ENCODE data around the gene F2R. TPM values are rescaled to one million over a fixed set of nuclear protein-coding genes. Genes with fewer than 3 reads are reported as not detected.

The F2R gene
- total and polyA plus RNA-seq, 2 of the 8 experiments (the other 6 are each of a cell fraction or from before 2014, with no cell fraction given), result 23.8 to 29.1 TPM

- TF ChIP-seq SIN3A (conservative IDR thresholded peaks at IDR 0.05 in 1 of 2, IDR thresholded peaks at IDR 0.05 in 1 of 2; ENCODE audit: low read depth in 1 of 2, low read length in 2 of 2), result no peak
- TF ChIP-seq SAP30 (IDR thresholded peaks at IDR 0.05; ENCODE audit: insufficient read depth, insufficient replicate concordance, low read length), result no peak
These were observed 48.4 kb upstream of the F2R start (continued) for GRCh38 chr5:76667495-76667894.

Measured in H1 (cell line).